ENCODE results near the gene TLN1. TPM values are rescaled to one million over a fixed set of nuclear protein-coding genes. Genes with fewer than 3 reads are reported as not detected.

TLN1 gene
- total and polyA plus RNA-seq, 2 experiments from 2014 or later, result 21.5 to 120 TPM

DNA sequence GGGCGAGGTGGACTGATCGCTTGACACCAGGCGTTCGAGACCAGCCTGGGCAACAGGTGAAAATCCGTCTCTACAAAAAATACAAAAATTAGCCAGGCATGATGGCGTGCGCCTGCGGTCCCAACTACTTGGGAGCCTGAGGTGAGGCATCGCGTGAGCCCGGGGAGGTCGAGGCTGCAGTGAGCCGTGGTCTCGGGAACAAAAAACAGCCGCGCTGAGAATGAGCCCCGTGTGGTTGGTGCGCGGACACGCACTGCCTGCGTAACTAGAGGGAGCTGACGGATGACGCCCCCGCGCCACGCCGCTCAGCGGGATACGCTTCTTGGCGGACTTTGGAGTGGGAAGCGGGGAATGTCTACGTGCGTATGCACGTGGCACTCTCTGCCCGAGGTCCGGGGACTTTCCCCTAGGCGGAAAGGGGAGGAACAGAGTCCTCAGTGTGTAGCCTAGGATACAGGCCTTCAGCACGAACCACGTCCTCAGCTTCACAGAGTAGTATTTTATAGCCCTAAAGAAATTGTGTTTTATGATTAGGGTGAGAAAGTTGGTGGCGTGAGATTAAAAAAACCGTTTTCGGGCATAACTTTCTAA is 74.4 kb downstream of the TLN1 start, which contains the start of gene RMRP:
Gene RMRP (minus strand): TSS at position 474 of the 591 bp plus-strand sequence.
- peaks cover 41% of the 10 kb centered on the region for H3K36me3 Mint-ChIP-seq (ENCODE audit: low read depth)
- H3K4me2 ChIP-seq, result peak within 1 kb of the TSS; percentile 92
- peak within 1 kb of the TSS; percentile 90 for H2AFZ ChIP-seq
- peak; percentile 99 for DNase-seq (ENCODE audit: low spot score)
- peak; percentile 91 for ATAC-seq
- no peaks in the 10 kb centered on the region for H3K9me2 ChIP-seq (ENCODE audit: insufficient read depth)
- H3K4me1 Mint-ChIP-seq, result peaks cover 32% of the 10 kb centered on the region
- H3K79me2 ChIP-seq (replicated peaks; ENCODE audit: insufficient read depth), result no peaks in the 10 kb centered on the region
- peaks cover 16% of the 10 kb centered on the region; the same call in 1 of the 2 replicates for H3F3A ChIP-seq (replicated peaks; ENCODE audit: low read depth)
- peak within 1 kb of the TSS; percentile 97 for H3K4me3 ChIP-seq
- peak within 1 kb of the TSS; percentile 100 for H3K27ac Mint-ChIP-seq
- H3K4me1 ChIP-seq (ENCODE audit: insufficient read depth), result 0 out of 2 replicates have a peak, but pooled peaks cover 8% of the 10 kb centered on the region
- H4K20me1 ChIP-seq (replicated peaks; ENCODE audit: insufficient read depth), result no peaks in the 10 kb centered on the region; the same call in none of the 2 replicates
- TF ChIP-seq ZNF114 (CRISPR knock-in tag; IDR thresholded peaks at IDR 0.05), result no peak
- TF ChIP-seq NANOG (IDR thresholded peaks at IDR 0.05; ENCODE audit: borderline replicate concordance), result no peak
- TF ChIP-seq STAT1 (IDR thresholded peaks at IDR 0.05; ENCODE audit: unreplicated experiment), result no peak
- TF ChIP-seq, protein P1, sequence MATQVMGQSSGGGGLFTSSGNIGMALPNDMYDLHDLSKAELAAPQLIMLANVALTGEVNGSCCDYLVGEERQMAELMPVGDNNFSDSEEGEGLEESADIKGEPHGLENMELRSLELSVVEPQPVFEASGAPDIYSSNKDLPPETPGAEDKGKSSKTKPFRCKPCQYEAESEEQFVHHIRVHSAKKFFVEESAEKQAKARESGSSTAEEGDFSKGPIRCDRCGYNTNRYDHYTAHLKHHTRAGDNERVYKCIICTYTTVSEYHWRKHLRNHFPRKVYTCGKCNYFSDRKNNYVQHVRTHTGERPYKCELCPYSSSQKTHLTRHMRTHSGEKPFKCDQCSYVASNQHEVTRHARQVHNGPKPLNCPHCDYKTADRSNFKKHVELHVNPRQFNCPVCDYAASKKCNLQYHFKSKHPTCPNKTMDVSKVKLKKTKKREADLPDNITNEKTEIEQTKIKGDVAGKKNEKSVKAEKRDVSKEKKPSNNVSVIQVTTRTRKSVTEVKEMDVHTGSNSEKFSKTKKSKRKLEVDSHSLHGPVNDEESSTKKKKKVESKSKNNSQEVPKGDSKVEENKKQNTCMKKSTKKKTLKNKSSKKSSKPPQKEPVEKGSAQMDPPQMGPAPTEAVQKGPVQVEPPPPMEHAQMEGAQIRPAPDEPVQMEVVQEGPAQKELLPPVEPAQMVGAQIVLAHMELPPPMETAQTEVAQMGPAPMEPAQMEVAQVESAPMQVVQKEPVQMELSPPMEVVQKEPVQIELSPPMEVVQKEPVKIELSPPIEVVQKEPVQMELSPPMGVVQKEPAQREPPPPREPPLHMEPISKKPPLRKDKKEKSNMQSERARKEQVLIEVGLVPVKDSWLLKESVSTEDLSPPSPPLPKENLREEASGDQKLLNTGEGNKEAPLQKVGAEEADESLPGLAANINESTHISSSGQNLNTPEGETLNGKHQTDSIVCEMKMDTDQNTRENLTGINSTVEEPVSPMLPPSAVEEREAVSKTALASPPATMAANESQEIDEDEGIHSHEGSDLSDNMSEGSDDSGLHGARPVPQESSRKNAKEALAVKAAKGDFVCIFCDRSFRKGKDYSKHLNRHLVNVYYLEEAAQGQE (IDR thresholded peaks at IDR 0.05; ENCODE audit: unreplicated experiment), result peak; percentile 29
- TF ChIP-seq, protein P2, sequence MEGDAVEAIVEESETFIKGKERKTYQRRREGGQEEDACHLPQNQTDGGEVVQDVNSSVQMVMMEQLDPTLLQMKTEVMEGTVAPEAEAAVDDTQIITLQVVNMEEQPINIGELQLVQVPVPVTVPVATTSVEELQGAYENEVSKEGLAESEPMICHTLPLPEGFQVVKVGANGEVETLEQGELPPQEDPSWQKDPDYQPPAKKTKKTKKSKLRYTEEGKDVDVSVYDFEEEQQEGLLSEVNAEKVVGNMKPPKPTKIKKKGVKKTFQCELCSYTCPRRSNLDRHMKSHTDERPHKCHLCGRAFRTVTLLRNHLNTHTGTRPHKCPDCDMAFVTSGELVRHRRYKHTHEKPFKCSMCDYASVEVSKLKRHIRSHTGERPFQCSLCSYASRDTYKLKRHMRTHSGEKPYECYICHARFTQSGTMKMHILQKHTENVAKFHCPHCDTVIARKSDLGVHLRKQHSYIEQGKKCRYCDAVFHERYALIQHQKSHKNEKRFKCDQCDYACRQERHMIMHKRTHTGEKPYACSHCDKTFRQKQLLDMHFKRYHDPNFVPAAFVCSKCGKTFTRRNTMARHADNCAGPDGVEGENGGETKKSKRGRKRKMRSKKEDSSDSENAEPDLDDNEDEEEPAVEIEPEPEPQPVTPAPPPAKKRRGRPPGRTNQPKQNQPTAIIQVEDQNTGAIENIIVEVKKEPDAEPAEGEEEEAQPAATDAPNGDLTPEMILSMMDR (conservative IDR thresholded peaks at IDR 0.05; ENCODE audit: low read depth in 2 of 2), result peak in 1 of 2 experiments; percentile 5; a peak in 1 of 4 replicates
- peak; percentile 87 for TF ChIP-seq CREB1 (CRISPR knock-in tag; IDR thresholded peaks at IDR 0.05; ENCODE audit: low read depth)
- no peak for TF ChIP-seq EZH2phosphoT487 (IDR thresholded peaks at IDR 0.05; ENCODE audit: unreplicated experiment)
- peaks cover 30% of the 10 kb centered on the region for H3K27me3 Mint-ChIP-seq (ENCODE audit: insufficient read depth, low read depth, poor library complexity)
- peaks cover 4% of the 10 kb centered on the region; the same call in 1 of the 2 replicates for H3K27me3 ChIP-seq (ENCODE audit: insufficient read depth)
- peaks cover 8% of the 10 kb centered on the region; the same call in 1 of the 2 replicates for H3K36me3 ChIP-seq (ENCODE audit: insufficient read depth)
- H3K9me3 Mint-ChIP-seq, result peaks cover 3% of the 10 kb centered on the region; the same call in 2 of the 3 replicates
- H3K27ac ChIP-seq (ENCODE audit: low read depth), result peak within 1 kb of the TSS; percentile 89
- peak within 1 kb of the TSS; percentile 77 for H3K4me3 Mint-ChIP-seq
